Ishikawa (cell line): ENCODE measurements around the gene PLSCR1.

Source experiments
- CEBPB ChIP-seq: IDR thresholded peaks from 2 replicates; pipeline ENCODE4 v1.6.1; 2012
- CREB1 ChIP-seq: IDR thresholded peaks from 2 replicates; pipeline ENCODE4 v1.6.1; 2012; ENCODE audit warnings: low read depth
- EGR1 ChIP-seq: IDR thresholded peaks from 2 replicates; pipeline ENCODE4 v1.6.1; 2012
- EP300 ChIP-seq: IDR thresholded peaks from 2 replicates; pipeline ENCODE4 v1.6.1; 2012; ENCODE audit warnings: borderline replicate concordance
- FOXM1 ChIP-seq: IDR thresholded peaks from 2 replicates; pipeline ENCODE4 v1.6.1; 2012; ENCODE audit warnings: low read depth, borderline replicate concordance
- NFIC ChIP-seq: IDR thresholded peaks from 2 replicates; pipeline ENCODE4 v1.6.1; 2012
- RAD21 ChIP-seq: IDR thresholded peaks from 2 replicates; pipeline ENCODE4 v1.6.1; 2012; ENCODE audit warnings: low read depth
- TAF1 ChIP-seq: IDR thresholded peaks from 2 replicates; pipeline ENCODE4 v1.6.1; 2012; ENCODE audit warnings: low read depth, mild to moderate bottlenecking
- TCF12 ChIP-seq: IDR thresholded peaks from 2 replicates; pipeline ENCODE4 v1.6.1; 2012; ENCODE audit warnings: low read depth
- TEAD4 ChIP-seq: IDR thresholded peaks from 2 replicates; pipeline ENCODE4 v1.6.1; 2012
- YY1 ChIP-seq: IDR thresholded peaks from 2 replicates; pipeline ENCODE4 v1.6.1; 2012; ENCODE audit warnings: low read depth
- ZBTB7A ChIP-seq: IDR thresholded peaks from 2 replicates; pipeline ENCODE4 v1.6.1; 2012; ENCODE audit warnings: low read depth
- TF ChIP-seq, protein P1 (sequence below): IDR thresholded peaks from 2 replicates; pipeline ENCODE4 v1.6.1; 2012; ENCODE audit warnings: low read depth, mild to moderate bottlenecking
- TF ChIP-seq, protein P2 (sequence below): IDR thresholded peaks from 2 replicates; pipeline ENCODE4 v1.6.1; 2012
- TF ChIP-seq, protein P3 (sequence below): IDR thresholded peaks from 2 replicates; pipeline ENCODE4 v1.6.1; 2012

PLSCR1 gene

DNA sequence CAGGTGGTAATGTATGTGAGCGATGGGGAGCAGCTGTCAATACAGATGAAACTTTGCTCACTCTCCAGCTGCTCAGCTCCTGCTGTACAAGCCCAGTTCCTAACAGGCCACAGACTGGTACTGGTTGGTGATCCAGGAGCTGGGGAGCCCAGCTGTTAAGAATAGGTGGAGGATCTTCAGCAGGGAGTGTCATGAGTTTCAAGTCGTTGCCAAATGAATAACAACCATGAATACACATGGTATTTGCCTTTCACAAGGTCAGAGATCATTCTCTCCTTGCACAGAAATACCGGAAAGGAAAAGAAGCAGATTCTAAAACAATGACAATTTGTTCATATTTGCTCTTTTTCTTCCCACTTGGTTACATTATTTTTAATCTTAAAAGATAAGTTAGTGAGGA lies 5.1 kb downstream of the PLSCR1 start:
- TF ChIP-seq YY1 (no peak), NFIC (no peak), TAF1 (no peak), EGR1 (no peak), CREB1 (no peak), ZBTB7A (no peak), TCF12 (no peak), TEAD4 (no peak), CEBPB (no peak), FOXM1 (no peak)
- TF ChIP-seq, protein P1, sequence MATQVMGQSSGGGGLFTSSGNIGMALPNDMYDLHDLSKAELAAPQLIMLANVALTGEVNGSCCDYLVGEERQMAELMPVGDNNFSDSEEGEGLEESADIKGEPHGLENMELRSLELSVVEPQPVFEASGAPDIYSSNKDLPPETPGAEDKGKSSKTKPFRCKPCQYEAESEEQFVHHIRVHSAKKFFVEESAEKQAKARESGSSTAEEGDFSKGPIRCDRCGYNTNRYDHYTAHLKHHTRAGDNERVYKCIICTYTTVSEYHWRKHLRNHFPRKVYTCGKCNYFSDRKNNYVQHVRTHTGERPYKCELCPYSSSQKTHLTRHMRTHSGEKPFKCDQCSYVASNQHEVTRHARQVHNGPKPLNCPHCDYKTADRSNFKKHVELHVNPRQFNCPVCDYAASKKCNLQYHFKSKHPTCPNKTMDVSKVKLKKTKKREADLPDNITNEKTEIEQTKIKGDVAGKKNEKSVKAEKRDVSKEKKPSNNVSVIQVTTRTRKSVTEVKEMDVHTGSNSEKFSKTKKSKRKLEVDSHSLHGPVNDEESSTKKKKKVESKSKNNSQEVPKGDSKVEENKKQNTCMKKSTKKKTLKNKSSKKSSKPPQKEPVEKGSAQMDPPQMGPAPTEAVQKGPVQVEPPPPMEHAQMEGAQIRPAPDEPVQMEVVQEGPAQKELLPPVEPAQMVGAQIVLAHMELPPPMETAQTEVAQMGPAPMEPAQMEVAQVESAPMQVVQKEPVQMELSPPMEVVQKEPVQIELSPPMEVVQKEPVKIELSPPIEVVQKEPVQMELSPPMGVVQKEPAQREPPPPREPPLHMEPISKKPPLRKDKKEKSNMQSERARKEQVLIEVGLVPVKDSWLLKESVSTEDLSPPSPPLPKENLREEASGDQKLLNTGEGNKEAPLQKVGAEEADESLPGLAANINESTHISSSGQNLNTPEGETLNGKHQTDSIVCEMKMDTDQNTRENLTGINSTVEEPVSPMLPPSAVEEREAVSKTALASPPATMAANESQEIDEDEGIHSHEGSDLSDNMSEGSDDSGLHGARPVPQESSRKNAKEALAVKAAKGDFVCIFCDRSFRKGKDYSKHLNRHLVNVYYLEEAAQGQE = no peak

DNA sequence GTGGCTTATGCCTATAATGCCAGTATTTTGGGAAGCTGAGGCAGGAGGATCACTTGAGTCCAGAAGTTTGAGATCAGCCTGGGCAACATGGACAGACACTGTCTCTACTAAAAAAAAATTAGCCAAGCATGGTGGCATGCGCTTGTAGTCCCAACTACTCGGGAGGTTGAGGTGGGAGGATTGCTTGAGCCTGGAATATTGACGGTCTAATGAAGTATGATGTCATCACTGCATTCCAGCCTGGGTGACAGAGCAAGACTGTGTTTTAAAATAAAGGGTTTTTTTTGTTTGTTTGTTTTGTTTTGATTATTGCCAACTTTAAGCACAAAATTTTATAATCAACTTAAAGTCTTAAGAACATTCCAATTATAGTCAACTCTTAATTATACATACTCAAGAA lies 6.8 kb downstream of the PLSCR1 start:
- TF ChIP-seq EP300 = no peak
- TF ChIP-seq, protein P2, sequence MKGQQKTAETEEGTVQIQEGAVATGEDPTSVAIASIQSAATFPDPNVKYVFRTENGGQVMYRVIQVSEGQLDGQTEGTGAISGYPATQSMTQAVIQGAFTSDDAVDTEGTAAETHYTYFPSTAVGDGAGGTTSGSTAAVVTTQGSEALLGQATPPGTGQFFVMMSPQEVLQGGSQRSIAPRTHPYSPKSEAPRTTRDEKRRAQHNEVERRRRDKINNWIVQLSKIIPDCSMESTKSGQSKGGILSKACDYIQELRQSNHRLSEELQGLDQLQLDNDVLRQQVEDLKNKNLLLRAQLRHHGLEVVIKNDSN = no peak
- no peak for TF ChIP-seq RAD21

GRCh38 chr3:146536681-146537080 lies 7.7 kb downstream of the PLSCR1 start:
- 0 out of 2 replicates have a peak, but pooled peaks have one; percentile 11 for TF ChIP-seq TEAD4
- TF ChIP-seq TCF12 = no peak
- TF ChIP-seq TAF1 = no peak

- TF ChIP-seq, protein P3, sequence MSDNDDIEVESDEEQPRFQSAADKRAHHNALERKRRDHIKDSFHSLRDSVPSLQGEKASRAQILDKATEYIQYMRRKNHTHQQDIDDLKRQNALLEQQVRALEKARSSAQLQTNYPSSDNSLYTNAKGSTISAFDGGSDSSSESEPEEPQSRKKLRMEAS = no peak
- no peak for TF ChIP-seq EP300
- no peak for TF ChIP-seq YY1
- TF ChIP-seq, protein P2 = no peak
- no peak for TF ChIP-seq RAD21
- no peak for TF ChIP-seq FOXM1
- no peak for TF ChIP-seq NFIC
- no peak for TF ChIP-seq TCF12
- TF ChIP-seq CREB1 = no peak
- TF ChIP-seq ZBTB7A = no peak
- TF ChIP-seq TEAD4 = no peak
- TF ChIP-seq EGR1 = no peak
- TF ChIP-seq TAF1 = no peak
- TF ChIP-seq, protein P1 = no peak
Observed at GRCh38 chr3:146532406-146532805, 12.0 kb downstream of the PLSCR1 start.

DNA sequence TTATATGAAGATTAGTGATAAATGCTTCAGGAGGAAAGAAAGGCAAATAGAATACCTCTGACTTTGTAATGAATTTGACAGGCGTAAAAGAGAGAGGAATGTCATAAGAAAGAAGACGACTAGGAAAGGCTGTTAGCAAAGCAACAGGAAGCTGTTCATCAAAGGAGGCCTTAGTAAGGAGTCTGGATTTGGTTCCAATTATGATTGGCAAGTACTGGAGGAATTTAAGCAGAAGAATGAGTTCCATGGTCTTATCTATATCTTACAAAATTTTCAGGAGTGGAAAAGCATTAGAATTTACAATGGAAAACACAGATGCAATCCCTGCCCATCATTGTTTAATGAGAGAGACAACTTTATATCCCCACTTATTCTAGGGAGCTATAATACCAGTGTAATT lies 13.8 kb downstream of the PLSCR1 start:
- TF ChIP-seq, protein P1 = no peak
- TF ChIP-seq CREB1 (no peak), RAD21 (no peak), TEAD4 (no peak), FOXM1 (no peak), ZBTB7A (no peak), CEBPB (no peak), NFIC (no peak), TAF1 (no peak), TCF12 (no peak), EP300 (no peak), EGR1 (no peak), YY1 (no peak)
- TF ChIP-seq, protein P3 = no peak
- TF ChIP-seq, protein P2 = no peak
